Measurements from ENCODE around the gene PDE6B.
A peak's percentile ranks its signal among the peaks of the same experiment; 100 is the strongest.

PDE6B gene

GRCh38 chr4:675036-675882, 49.9 kb downstream of the PDE6B start:
- no peak overlapping the region for H2AFZ ChIP-seq (ENCODE audit: low read depth, low read length, severe bottlenecking)

GRCh38 chr4:675980-676870, 50.9 kb downstream of the PDE6B start:
- Histone ChIP-seq H3K4me3 (ENCODE audit: insufficient read depth, low read length, poor library complexity, severe bottlenecking) (peak overlapping the region; percentile 68), H3K9ac (ENCODE audit: low read length) (peak overlapping the region; percentile 89), H3K27ac (ENCODE audit: low read depth, low read length) (peak overlapping the region; percentile 98)

More at GRCh38 chr4:675036-675882, 49.9 kb downstream of the PDE6B start:
- Histone ChIP-seq H3K9me2 (replicated peaks; ENCODE audit: insufficient read depth, low read length) (no peaks in the 10 kb centered on the region), H3K27ac (ENCODE audit: low read depth, low read length) (peak overlapping the region; percentile 98), H3K4me3 (ENCODE audit: insufficient read depth, low read length, poor library complexity, severe bottlenecking) (peak overlapping the region; percentile 68), H3K36me3 (ENCODE audit: low read length) (no peaks in the 10 kb centered on the region), H3K9ac (ENCODE audit: low read length) (peak overlapping the region; percentile 89), H3K9me3 (ENCODE audit: insufficient read depth, low read length) (no peaks in the 10 kb centered on the region), H3F3A (ENCODE audit: insufficient read depth) (peaks cover 43% of the 10 kb centered on the region), H3K79me2 (ENCODE audit: insufficient read depth, low read length) (peaks cover 14% of the 10 kb centered on the region), H3K4me2 (ENCODE audit: low read depth, low read length, poor library complexity, severe bottlenecking) (peak overlapping the region; percentile 69), H4K20me1 (ENCODE audit: low read depth, low read length) (no peaks in the 10 kb centered on the region), H3K27me3 (ENCODE audit: low read length) (no peaks in the 10 kb centered on the region)
- TF ChIP-seq CTCF (IDR thresholded peaks at IDR 0.05; ENCODE audit: insufficient read depth, low read length, poor library complexity, severe bottlenecking), result no peak
- TF ChIP-seq EZH2phosphoT487 (conservative IDR thresholded peaks at IDR 0.05; ENCODE audit: low read length), result no peak

GRCh38 chr4:676871-677235, 51.5 kb downstream of the PDE6B start:
- Histone ChIP-seq H3K36me3 (ENCODE audit: low read length) (no peaks in the 10 kb centered on the region), H3K79me2 (ENCODE audit: insufficient read depth, low read length) (peaks cover 14% of the 10 kb centered on the region), H3K27me3 (ENCODE audit: low read length) (no peaks in the 10 kb centered on the region), H3K9me3 (ENCODE audit: insufficient read depth, low read length) (no peaks in the 10 kb centered on the region), H3K9ac (ENCODE audit: low read length) (peak overlapping the region; percentile 89), H3K4me2 (ENCODE audit: low read depth, low read length, poor library complexity, severe bottlenecking) (peak overlapping the region; percentile 69), H3K27ac (ENCODE audit: low read depth, low read length) (peak overlapping the region; percentile 98), H2AFZ (ENCODE audit: low read depth, low read length, severe bottlenecking) (no peak overlapping the region), H3K4me3 (ENCODE audit: insufficient read depth, low read length, poor library complexity, severe bottlenecking) (peak overlapping the region; percentile 17), H4K20me1 (ENCODE audit: low read depth, low read length) (no peaks in the 10 kb centered on the region), H3K9me2 (replicated peaks; ENCODE audit: insufficient read depth, low read length) (no peaks in the 10 kb centered on the region), H3F3A (ENCODE audit: insufficient read depth) (peaks cover 32% of the 10 kb centered on the region)
- TF ChIP-seq EZH2phosphoT487 (conservative IDR thresholded peaks at IDR 0.05; ENCODE audit: low read length), result no peak
- TF ChIP-seq CTCF (IDR thresholded peaks at IDR 0.05; ENCODE audit: insufficient read depth, low read length, poor library complexity, severe bottlenecking), result no peak

More at GRCh38 chr4:675980-676870, 50.9 kb downstream of the PDE6B start:
- Histone ChIP-seq H3K4me2 (ENCODE audit: low read depth, low read length, poor library complexity, severe bottlenecking) (peak overlapping the region; percentile 69), H3K9me2 (replicated peaks; ENCODE audit: insufficient read depth, low read length) (no peaks in the 10 kb centered on the region), H3K36me3 (ENCODE audit: low read length) (no peaks in the 10 kb centered on the region), H4K20me1 (ENCODE audit: low read depth, low read length) (no peaks in the 10 kb centered on the region), H2AFZ (ENCODE audit: low read depth, low read length, severe bottlenecking) (no peak overlapping the region), H3K27me3 (ENCODE audit: low read length) (no peaks in the 10 kb centered on the region), H3F3A (ENCODE audit: insufficient read depth) (peaks cover 35% of the 10 kb centered on the region), H3K9me3 (ENCODE audit: insufficient read depth, low read length) (no peaks in the 10 kb centered on the region), H3K79me2 (ENCODE audit: insufficient read depth, low read length) (peaks cover 14% of the 10 kb centered on the region)
- no peak for TF ChIP-seq EZH2phosphoT487 (conservative IDR thresholded peaks at IDR 0.05; ENCODE audit: low read length)
- TF ChIP-seq CTCF (IDR thresholded peaks at IDR 0.05; ENCODE audit: insufficient read depth, low read length, poor library complexity, severe bottlenecking), result no peak
